H9 (cell line): ENCODE data around the gene CYB5R3. TPM values are rescaled to one million over a fixed set of nuclear protein-coding genes. Genes with fewer than 3 reads are reported as not detected.

Source experiments
- DNase-seq: peaks from one replicate; pipeline ENCODE4 v3.0.0-alpha.2; 2017
- H2AFZ ChIP-seq: one replicate; pipeline ENCODE4 v1.6.1; 2013; ENCODE audit warnings: mild to moderate bottlenecking, low read length, control low read depth, moderate library complexity
- H2AK5ac ChIP-seq: 2 replicates; pipeline ENCODE4 v1.6.1; 2013; ENCODE audit warnings: low read length, control low read depth, mixed read lengths; ENCODE audit not compliant: insufficient read length
- H2BK120ac ChIP-seq: one replicate; pipeline ENCODE4 v1.6.1; 2013; ENCODE audit warnings: low read depth, mild to moderate bottlenecking, low read length, control low read depth, inconsistent platforms; ENCODE audit not compliant: poor library complexity, severe bottlenecking
- H2BK12ac ChIP-seq: 2 replicates; pipeline ENCODE4 v1.6.1; 2013; ENCODE audit warnings: low read length, control low read depth, mixed read lengths, low read depth; ENCODE audit not compliant: insufficient read length
- H2BK15ac ChIP-seq: 2 replicates; pipeline ENCODE4 v1.6.1; 2013; ENCODE audit warnings: low read depth, low read length, control low read depth
- H2BK20ac ChIP-seq: one replicate; pipeline ENCODE4 v1.6.1; 2013; ENCODE audit warnings: low read depth, mild to moderate bottlenecking, low read length, control low read depth, inconsistent platforms; ENCODE audit not compliant: poor library complexity, severe bottlenecking
- H2BK5ac ChIP-seq: 2 replicates; pipeline ENCODE4 v1.6.1; 2013; ENCODE audit warnings: low read length, control low read depth, mixed read lengths; ENCODE audit not compliant: insufficient read length
- H3K14ac ChIP-seq: 2 replicates; pipeline ENCODE4 v1.6.1; 2013; ENCODE audit warnings: low read length, control low read depth; ENCODE audit not compliant: insufficient read depth
- H3K18ac ChIP-seq: 2 replicates; pipeline ENCODE4 v1.6.1; 2013; ENCODE audit warnings: low read depth, mild to moderate bottlenecking, mixed read lengths, low read length, control low read depth; ENCODE audit not compliant: insufficient read length
- H3K23ac ChIP-seq: 2 replicates; pipeline ENCODE4 v1.6.1; 2013; ENCODE audit warnings: low read length, control low read depth, mixed read lengths, low read depth; ENCODE audit not compliant: insufficient read length
- H3K23me2 ChIP-seq: 2 replicates; pipeline ENCODE4 v1.6.1; 2013; ENCODE audit warnings: low read depth, mild to moderate bottlenecking, mixed read lengths, low read length, control low read depth; ENCODE audit not compliant: insufficient read length, poor library complexity, severe bottlenecking
- H3K27ac ChIP-seq: 2 replicates; pipeline ENCODE4 v1.5.1; 2013; ENCODE audit warnings: low read length, control low read depth, mixed read lengths, low read depth; ENCODE audit not compliant: insufficient read length
- H3K27me3 ChIP-seq: 2 replicates; pipeline ENCODE4 v1.6.1; 2013; ENCODE audit warnings: low read length, control low read depth, inconsistent platforms; ENCODE audit not compliant: insufficient read depth
- H3K4ac ChIP-seq: 2 replicates; pipeline ENCODE4 v1.6.1; 2013; ENCODE audit warnings: low read depth, mild to moderate bottlenecking, control low read depth, inconsistent platforms, low read length, moderate library complexity
- H3K4me1 ChIP-seq: 2 replicates; pipeline ENCODE4 v1.6.1; 2013; ENCODE audit warnings: low read length, control low read depth, inconsistent platforms; ENCODE audit not compliant: insufficient read depth
- H3K4me2 ChIP-seq: 2 replicates; pipeline ENCODE4 v1.6.1; 2013; ENCODE audit warnings: low read length, control low read depth, mixed read lengths; ENCODE audit not compliant: insufficient read length, insufficient read depth
- H3K56ac ChIP-seq: 2 replicates; pipeline ENCODE4 v1.6.1; 2013; ENCODE audit warnings: low read depth, mild to moderate bottlenecking, mixed read lengths, low read length, control low read depth; ENCODE audit not compliant: insufficient read length
- H3K79me1 ChIP-seq: 2 replicates; pipeline ENCODE4 v1.6.1; 2013; ENCODE audit warnings: low read depth, mild to moderate bottlenecking, moderate library complexity, low read length, control low read depth, inconsistent platforms; ENCODE audit not compliant: insufficient read depth, poor library complexity, severe bottlenecking
- H3K79me2 ChIP-seq: 2 replicates; pipeline ENCODE4 v1.6.1; 2013; ENCODE audit warnings: low read length, control low read depth, inconsistent platforms; ENCODE audit not compliant: insufficient read depth
- H3K9ac ChIP-seq: 2 replicates; pipeline ENCODE4 v1.6.1; 2013; ENCODE audit warnings: low read length, control low read depth, mixed read lengths; ENCODE audit not compliant: insufficient read length; ENCODE audit errors: extremely low read depth
- H3K9me3 ChIP-seq: one replicate; pipeline ENCODE4 v1.6.1; 2013; ENCODE audit warnings: low read depth, low read length, inconsistent platforms; ENCODE audit not compliant: control insufficient read depth
- H3T11ph ChIP-seq: one replicate; pipeline ENCODE4 v1.6.1; 2013; ENCODE audit warnings: mild to moderate bottlenecking, low read length, control low read depth, inconsistent platforms
- H4K20me1 ChIP-seq: one replicate; pipeline ENCODE4 v1.6.1; 2013; ENCODE audit not compliant: control insufficient read depth, insufficient read length, insufficient read depth
- H4K5ac ChIP-seq: 2 replicates; pipeline ENCODE4 v1.6.1; 2013; ENCODE audit warnings: low read depth, mild to moderate bottlenecking, mixed read lengths, low read length, control low read depth; ENCODE audit not compliant: insufficient read length
- H4K8ac ChIP-seq: replicated peaks from 2 replicates; pipeline ENCODE4 v1.6.1; 2013; ENCODE audit warnings: low read length, control low read depth, mixed read lengths, low read depth; ENCODE audit not compliant: insufficient read length
- H4K91ac ChIP-seq: 2 replicates; pipeline ENCODE4 v1.6.1; 2013; ENCODE audit warnings: low read depth, mild to moderate bottlenecking, moderate library complexity, mixed read lengths, low read length, control low read depth; ENCODE audit not compliant: insufficient read length
- H3K27ac Mint-ChIP-seq, 3 experiments: 2 replicates in 2 of 3; 3 replicates in 1 of 3; pipeline ENCODE4 v1.8.0; 2020 to 2021; ENCODE audit warnings: mixed read lengths in 3 of 3, mild to moderate bottlenecking in 1 of 3, moderate library complexity in 1 of 3
- H3K27me3 Mint-ChIP-seq: 2 replicates; pipeline ENCODE4 v1.8.0; 2021; ENCODE audit warnings: low read depth, mild to moderate bottlenecking, moderate library complexity, mixed read lengths
- H3K36me3 Mint-ChIP-seq, 3 experiments: 2 replicates in 2 of 3; 3 replicates in 1 of 3; pipeline ENCODE4 v1.8.0; 2020 to 2021; ENCODE audit warnings: low read depth in 3 of 3, mixed read lengths in 3 of 3; ENCODE audit not compliant: insufficient read depth in 1 of 3
- H3K4me1 Mint-ChIP-seq, 2 experiments: 2 replicates each; pipeline ENCODE4 v1.8.0; 2020; ENCODE audit warnings: mixed read lengths in 2 of 2
- H3K4me3 Mint-ChIP-seq, 2 experiments: 2 replicates in 1 of 2; 3 replicates in 1 of 2; pipeline ENCODE4 v1.8.0; 2020 to 2021; ENCODE audit warnings: mild to moderate bottlenecking in 2 of 2, mixed read lengths in 2 of 2, moderate library complexity in 1 of 2
- H3K9me3 Mint-ChIP-seq, 2 experiments: 2 replicates in 1 of 2; 3 replicates in 1 of 2; pipeline ENCODE4 v1.8.0; 2020; ENCODE audit warnings: mild to moderate bottlenecking in 2 of 2, mixed read lengths in 2 of 2, moderate library complexity in 1 of 2
- CTCF ChIP-seq: fragments of 200-600 bp; sonication (generic); conservative IDR thresholded peaks from 3 replicates; pipeline ENCODE4 v1.8.0; 2021; ENCODE audit warnings: antibody characterized with exemption, mild to moderate bottlenecking
- WGBS: extraction: QIAGEN DNeasy Blood & Tissue Kit; methylation state at CpG from one replicate; pipeline ENCODE4 v1.1.7; 2013; ENCODE audit warnings: missing lambda C conversion rate, low lambda C conversion rate, mixed read lengths; ENCODE audit not compliant: insufficient read length; ENCODE audit errors: extremely low coverage; 5-methylcytosine and 5-hydroxymethylcytosine counted together
- total RNA-seq: library from RNA; stranded (reverse); gene quantifications from 2 replicates; pipeline ENCODE4 v1.2.1, GENCODE V29; 2021

CYB5R3 gene
- total RNA-seq, 1 experiment from 2014 or later, result 97.4 TPM

- peaks cover 17 to 23% of the 10 kb centered on the region in 2 experiments for H3K4me1 Mint-ChIP-seq
- Histone ChIP-seq H3K4me2 (no peak overlapping the region), H2AFZ (no peak overlapping the region), H4K20me1 (no peaks in the 10 kb centered on the region), H3K56ac (no peak overlapping the region), H3K79me1 (no peaks in the 10 kb centered on the region), H3T11ph (no peak overlapping the region), H4K8ac (no peak overlapping the region), H3K23me2 (no peaks in the 10 kb centered on the region), H3K9ac (no peak overlapping the region), H3K4ac (no peak overlapping the region), H2BK120ac (no peak overlapping the region), H3K27ac (no peak overlapping the region), H3K9me3 (no peaks in the 10 kb centered on the region), H2AK5ac (no peak overlapping the region), H3K14ac (no peak overlapping the region), H2BK20ac (no peak overlapping the region), H3K23ac (no peak overlapping the region), H2BK15ac (no peak overlapping the region), H2BK5ac (no peak overlapping the region), H3K79me2 (no peaks in the 10 kb centered on the region), H4K5ac (no peak overlapping the region), H3K4me1 (no peaks in the 10 kb centered on the region), H2BK12ac (no peak overlapping the region), H3K18ac (no peak overlapping the region), H4K91ac (no peak overlapping the region), H3K27me3 (no peaks in the 10 kb centered on the region)
- no peak for TF ChIP-seq CTCF
- no peaks in the 10 kb centered on the region; a peak in 1 of 5 replicates for H3K9me3 Mint-ChIP-seq
- no peak overlapping the region for H3K4me3 Mint-ChIP-seq
- no peaks in the 10 kb centered on the region; the same call in 1 of the 2 replicates for H3K27me3 Mint-ChIP-seq
- WGBS, result no CpG with 5 or more reads among the region's 4 CpGs
- H3K27ac Mint-ChIP-seq, result no peak overlapping the region
- peaks cover 0 to 18% (median 5%) of the 10 kb centered on the region in 3 experiments; a peak in 5 of 7 replicates for H3K36me3 Mint-ChIP-seq
- DNase-seq, result no peak
Observed at GRCh38 chr22:42620084-42620483, 29.1 kb downstream of the CYB5R3 start.
